ENCODE data around the gene PTPRN2.

GRCh38 chr7:157575777-157576176 lies 1011.8 kb downstream of the PTPRN2 start:
- TF ChIP-seq, protein P1, sequence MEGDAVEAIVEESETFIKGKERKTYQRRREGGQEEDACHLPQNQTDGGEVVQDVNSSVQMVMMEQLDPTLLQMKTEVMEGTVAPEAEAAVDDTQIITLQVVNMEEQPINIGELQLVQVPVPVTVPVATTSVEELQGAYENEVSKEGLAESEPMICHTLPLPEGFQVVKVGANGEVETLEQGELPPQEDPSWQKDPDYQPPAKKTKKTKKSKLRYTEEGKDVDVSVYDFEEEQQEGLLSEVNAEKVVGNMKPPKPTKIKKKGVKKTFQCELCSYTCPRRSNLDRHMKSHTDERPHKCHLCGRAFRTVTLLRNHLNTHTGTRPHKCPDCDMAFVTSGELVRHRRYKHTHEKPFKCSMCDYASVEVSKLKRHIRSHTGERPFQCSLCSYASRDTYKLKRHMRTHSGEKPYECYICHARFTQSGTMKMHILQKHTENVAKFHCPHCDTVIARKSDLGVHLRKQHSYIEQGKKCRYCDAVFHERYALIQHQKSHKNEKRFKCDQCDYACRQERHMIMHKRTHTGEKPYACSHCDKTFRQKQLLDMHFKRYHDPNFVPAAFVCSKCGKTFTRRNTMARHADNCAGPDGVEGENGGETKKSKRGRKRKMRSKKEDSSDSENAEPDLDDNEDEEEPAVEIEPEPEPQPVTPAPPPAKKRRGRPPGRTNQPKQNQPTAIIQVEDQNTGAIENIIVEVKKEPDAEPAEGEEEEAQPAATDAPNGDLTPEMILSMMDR (conservative IDR thresholded peaks at IDR 0.05; ENCODE audit: low read depth, low read length) = no peak
- TF ChIP-seq EZH2 (IDR thresholded peaks at IDR 0.05; ENCODE audit: borderline replicate concordance, low read depth, low read length, poor library complexity, severe bottlenecking) = no peak

All from A673 (cell line).